DMS 273 (cell line): Measurements from ENCODE around the gene INSRR.
A peak's percentile ranks its signal among the peaks of the same experiment; 100 is the strongest.

Experiments used
- DNase-seq: peaks from one replicate; lab custom pipeline; 2025; ENCODE audit not compliant: unreplicated experiment; lab: John Stamatoyannopoulos, UW

INSRR gene

DNA sequence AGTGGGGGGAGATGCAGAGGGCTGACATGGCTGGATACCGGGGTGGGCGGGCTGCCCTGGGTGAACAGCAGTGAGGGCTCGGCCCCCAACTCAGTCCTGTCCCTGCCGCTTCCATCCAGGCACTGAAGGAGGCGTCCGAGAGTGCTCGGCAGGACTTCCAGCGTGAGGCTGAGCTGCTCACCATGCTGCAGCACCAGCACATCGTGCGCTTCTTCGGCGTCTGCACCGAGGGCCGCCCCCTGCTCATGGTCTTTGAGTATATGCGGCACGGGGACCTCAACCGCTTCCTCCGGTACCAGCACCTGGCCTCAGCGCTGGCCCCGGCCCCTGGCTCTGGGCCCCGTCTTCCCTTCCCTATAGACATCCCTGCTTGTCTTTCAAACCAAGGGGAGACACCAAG lies 17.4 kb upstream of the INSRR start:
- no peak for DNase-seq

DNA sequence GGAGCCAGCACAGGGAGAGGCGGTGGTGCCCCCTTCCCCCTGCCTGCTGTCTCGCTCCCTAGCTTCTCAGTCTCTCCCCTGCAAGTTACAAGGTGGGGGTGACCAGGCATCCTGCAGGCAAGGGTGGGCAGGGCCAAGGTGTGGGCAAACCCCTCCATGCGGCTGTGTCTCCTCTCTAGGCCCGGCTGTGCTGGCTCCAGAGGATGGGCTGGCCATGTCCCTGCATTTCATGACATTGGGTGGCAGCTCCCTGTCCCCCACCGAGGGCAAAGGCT lies 16.4 kb upstream of the INSRR start:
- no peak for DNase-seq

DNA sequence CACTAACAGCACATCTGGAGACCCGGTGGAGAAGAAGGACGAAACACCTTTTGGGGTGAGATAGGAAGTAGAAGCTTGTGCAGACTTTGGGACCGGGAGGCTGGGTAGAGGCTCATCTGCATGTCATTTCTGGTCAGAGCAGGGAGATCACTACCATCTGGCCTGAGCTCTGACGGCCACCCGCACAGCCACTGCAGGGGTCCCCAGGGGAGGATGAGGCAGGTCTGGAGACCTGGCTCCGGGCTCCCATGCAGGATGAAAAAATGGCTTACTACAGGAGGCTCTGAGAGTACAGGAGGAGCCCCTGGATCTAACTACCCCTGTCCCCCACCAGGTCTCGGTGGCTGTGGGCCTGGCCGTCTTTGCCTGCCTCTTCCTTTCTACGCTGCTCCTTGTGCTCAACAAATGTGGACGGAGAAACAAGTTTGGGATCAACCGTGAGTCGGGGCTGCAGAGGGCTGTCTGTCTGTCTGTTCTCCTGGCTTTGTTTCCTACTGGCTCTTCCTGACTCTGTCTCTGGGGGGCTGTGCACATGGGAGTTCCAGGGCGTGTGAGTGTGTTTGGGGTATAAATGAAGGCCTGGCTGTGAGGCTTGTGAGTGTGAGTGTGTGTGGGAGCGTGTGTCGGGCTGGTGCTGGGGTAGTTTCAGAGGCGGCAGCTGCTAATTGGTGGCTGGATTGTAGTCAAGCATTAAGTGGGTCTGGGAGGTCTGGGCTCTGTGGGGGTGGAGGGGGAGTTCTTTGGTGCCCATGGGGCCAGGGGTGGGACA lies 15.8 kb upstream of the INSRR start:
- peak; percentile 55 for DNase-seq

DNA sequence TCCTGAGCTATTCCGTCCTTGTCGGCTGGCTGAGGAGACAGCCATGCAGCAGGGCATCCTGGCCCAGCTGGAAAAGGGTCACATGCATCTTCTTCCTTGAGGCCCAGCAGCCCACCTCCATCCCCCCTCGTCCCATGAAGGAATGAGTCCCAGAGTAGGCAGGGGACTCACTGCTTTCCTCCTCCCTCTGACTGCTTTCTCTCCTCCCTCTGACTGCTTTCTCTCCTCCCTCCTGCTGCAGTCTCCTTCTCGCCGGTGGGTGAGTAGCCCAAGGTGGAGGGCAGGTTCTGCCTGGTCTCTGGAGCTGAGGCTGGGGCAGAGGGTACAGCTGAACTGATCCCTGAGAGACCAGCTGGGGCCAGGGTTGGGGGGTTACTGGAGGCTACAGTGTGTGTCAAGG lies 15.2 kb upstream of the INSRR start:
- no peak for DNase-seq

DNA sequence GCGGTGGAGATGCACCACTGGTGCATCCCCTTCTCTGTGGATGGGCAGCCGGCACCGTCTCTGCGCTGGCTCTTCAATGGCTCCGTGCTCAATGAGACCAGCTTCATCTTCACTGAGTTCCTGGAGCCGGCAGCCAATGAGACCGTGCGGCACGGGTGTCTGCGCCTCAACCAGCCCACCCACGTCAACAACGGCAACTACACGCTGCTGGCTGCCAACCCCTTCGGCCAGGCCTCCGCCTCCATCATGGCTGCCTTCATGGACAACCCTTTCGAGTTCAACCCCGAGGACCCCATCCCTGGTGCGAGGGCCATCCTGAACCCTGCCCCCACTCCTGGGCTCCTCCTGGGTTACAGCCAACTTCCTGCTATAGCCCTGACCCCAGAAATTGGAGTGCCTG lies 14.7 kb upstream of the INSRR start:
- DNase-seq, result no peak

DNA sequence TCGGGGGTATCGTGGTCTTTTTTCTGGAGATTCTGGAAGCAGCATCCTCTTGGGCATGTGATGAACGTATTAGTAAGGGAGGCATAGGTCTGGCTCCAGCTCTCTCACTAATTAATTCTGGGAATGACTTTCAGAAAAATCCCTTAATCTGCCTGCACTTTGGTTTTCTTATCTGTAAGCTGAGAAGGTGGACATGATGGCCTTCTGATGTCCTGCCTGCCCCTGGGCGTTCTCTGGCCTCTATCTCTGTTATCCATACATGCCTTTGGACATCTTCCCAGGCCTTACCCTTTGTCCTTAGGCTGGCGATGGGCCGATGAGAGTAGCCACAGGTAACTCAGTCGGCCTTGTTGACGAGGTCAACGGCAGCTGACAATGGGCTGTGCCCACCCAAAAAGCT lies 10.5 kb upstream of the INSRR start:
- no peak for DNase-seq

DNA sequence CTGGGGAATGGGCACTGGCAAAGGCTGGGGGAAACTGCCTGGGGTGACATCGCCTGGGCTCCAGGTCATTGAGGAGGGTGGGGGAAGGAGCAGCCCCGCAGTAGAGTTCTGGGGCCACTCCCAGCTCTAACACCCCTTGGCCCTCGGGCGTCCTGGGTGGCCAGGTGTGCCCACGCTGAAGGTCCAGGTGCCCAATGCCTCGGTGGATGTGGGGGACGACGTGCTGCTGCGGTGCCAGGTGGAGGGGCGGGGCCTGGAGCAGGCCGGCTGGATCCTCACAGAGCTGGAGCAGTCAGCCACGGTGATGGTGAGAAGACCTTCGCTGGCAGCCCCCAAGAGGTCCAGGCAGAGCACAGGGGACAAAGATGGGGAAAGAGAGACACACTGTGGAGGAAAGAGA lies 9.4 kb upstream of the INSRR start:
- peak; percentile 55 for DNase-seq

DNA sequence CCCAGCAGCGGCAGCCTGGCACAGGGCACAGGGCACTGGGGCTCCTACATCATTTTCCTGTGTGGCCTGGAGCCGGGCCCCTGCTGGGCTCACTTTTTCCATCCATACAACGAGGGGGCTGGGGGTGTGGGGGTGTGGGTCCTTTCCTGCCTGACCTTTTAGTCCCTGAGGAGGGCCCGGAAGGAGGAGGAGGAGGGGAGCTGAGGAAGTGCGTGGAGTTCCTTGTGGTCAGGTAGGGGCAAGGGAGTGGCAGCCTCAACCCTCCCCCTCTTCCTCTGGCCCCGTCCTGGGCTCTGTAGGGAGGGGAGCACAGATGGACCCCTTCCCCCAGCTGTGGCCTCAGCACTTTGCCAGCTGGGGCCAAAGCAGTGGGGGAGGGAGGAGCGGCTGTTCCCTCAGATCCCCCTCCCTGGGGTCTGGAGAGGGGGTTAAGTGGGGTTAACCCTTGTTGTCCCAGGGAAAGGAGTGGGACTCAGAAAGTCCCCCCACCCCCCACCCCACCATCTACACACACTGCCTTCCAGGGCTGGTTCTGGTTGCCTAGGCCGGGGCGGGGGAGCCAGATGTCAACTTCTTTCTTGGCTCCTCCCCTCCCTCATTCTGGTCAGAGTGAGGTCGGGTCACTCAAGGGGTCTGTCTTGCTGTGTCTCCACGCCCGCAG lies 7.5 kb upstream of the INSRR start:
- DNase-seq, result peak; percentile 77

DNA sequence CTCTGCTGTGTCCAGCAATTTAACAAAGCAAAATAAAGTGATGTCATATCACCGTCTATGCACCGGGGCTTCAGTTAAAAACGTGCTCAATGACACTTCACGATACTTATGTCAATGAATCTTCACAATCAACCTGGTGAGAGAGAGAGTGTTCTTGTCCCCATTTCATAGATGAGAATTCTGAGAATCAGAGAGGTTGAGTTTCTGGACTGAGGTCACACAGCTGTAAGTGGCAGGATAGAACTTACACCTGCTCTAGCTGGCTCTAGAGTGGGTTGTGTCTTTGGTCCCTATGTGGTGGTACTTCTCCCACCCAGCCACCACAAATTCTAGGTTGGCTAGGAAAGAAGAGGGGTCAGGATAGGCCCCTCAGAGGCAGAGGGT lies 6.9 kb upstream of the INSRR start:
- no peak for DNase-seq

DNA sequence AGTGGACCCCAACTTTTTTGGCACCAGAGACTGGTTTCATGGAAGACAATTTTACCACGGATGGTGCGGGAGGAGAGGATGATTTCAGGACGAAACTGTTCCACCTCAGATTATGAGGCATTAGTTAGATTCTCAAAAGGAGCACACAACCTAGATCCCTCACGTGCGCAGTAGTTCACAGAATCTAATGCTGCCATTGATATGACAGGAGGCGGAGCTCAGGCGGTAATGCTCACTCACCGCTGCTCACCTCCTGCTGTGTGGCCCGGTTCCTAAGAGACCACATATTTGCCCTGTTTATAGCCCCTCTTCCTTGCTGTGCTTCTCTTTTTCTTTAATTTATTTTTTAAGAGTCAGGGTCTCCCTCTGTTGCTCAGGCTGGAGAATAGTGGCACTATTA lies 6.3 kb upstream of the INSRR start:
- no peak for DNase-seq

DNA sequence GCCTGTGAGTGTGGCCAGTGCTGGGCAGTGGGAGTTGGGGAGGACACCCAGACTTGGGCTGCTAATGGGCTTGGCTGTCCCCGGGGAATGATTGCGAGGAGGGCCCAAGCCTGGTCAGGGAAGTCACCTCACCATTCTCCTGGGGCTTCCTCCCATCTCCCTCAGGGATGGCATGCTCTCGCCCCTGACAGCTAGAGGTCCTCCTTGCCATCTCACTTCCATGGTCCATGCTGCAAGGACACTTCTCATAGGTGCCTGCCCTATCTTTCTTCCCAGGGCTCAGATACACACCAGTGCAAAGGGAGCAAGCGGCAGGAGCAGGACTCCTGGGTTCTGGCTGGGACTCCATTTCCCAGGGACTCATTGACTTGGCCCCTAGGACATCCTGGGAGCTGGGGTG lies 5.9 kb upstream of the INSRR start:
- DNase-seq, result no peak

DNA sequence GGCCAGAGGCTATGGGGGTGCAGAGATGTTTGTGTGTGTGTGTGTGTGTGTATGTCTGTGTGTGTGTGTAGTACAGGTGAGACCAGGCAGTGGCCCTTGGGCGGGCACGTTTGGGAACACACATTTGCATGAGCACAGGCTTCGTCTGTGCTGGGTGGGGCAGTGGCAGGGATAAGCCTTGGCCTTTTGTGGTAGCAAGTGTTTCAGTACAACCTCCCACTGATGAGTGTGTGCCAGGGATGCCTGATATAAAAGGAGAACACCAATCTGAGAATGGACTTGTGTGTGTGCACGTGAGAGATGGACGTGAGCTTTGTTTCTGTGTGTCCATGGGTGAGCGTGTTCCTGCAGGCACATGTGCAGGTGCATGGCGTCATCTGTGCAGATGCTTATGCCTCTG lies 4.7 kb upstream of the INSRR start:
- DNase-seq, result no peak

DNA sequence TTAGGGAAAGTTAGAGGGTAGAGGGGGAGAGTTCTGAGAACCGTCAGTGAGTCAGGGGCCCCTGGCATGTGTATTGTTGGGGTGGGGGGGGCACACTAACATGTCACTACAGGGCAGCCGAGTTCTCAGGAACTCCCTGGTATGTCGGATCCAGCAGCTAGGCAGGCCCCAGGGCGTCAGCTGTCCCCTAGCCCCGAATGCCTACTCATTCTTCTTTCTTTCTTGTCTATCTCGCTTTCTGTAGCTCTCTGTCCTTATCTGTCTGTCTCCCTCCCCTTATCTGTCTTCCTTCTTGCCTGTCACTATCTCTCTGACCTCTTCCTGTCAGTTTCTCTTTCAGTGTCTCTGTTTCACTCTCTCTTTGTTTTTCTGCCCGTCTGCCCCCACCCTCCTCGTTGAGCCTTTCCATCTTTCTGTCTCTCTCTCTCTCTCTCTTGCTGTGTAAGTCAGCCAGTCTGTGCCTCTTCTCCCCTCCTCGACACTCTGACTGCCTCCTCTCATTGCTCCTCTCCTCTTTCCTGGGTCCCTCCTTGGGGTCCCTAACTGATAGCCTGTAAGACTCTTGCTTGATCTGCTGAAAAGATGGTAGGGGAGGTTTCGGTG lies 4.2 kb upstream of the INSRR start:
- DNase-seq, result no peak

DNA sequence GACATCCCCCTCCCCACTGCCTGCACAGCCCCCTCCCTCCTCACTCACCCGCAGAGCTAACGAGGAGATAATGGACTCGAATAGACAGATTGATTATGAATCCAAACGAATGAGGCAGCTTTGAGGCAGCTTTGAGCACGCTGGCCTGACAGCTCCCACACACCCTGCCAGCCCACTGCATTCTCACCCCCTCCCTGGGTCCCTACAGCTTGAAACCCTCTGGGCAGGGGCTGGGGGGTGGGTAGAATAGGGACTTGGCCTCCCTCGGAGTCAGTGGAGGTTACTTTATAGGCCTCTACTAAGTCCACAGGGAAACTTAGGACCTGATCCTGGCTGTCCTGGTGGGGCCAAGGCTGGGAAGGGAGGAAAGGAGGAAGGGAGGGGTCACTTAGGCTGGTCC lies 3.7 kb upstream of the INSRR start:
- no peak for DNase-seq

DNA sequence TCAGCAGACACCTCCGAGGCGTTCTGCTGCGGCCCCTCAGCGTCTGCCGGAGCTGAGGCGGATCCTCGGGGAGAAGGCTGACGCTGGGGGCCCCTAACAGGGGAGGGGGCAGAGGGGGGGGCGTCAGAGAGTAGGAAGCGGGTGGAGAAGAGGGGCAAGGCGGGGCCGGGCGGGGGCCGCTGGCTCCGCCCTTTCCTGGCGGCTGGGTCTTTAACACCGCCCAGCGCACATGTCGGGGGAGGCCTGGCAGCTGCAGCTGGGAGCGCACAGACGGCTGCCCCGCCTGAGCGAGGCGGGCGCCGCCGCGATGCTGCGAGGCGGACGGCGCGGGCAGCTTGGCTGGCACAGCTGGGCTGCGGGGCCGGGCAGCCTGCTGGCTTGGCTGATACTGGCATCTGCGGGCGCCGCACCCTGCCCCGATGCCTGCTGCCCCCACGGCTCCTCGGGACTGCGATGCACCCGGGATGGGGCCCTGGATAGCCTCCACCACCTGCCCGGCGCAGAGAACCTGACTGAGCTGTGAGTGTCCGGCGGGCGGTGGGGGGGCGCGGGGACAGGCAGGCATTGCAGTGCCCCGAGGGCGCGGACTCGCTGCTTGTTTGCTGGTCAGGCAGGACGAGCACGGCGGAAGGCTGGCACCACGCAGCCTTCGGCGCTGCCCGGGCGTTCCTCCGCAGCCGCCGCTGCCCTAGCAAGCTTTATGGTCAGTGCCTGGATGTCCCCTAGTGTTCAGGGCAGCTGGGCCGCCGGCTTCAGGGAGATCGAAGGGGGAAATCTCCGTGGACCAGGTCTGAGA lies 1.9 kb upstream of the INSRR start, which contains the start of gene NTRK1:
TSS of gene NTRK1 (plus strand) at position 238 of the 796 bp plus-strand sequence. CDS start at position 308, 70 bp downstream.
- peak; percentile 97 for DNase-seq

DNA sequence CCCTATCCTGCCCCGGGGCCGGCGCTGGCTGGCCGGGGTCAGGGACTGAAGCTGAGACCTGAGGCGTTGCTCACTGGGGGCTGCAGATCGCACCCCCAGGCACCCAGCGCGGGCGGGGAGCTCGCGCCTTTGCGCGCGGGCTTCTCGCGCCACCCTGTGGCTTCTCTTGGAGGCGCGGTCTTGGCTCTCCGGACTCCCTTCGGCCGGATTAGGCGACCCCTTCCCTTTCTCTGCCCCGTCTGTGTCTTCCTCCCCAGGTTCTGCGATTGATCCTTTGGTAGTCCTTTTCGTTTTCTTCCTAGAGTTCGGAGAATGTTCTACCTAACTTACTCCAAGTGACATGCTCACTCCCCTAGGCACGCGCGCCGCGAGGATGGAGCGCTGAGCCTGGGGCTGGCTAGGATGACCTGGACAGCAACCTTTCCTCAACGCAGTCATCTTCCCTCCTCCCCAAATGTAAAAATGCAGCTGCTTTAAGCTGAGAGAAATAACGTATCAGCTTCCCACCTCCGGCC lies 1.3 kb upstream of the INSRR start:
- peak; percentile 93 for DNase-seq

DNA sequence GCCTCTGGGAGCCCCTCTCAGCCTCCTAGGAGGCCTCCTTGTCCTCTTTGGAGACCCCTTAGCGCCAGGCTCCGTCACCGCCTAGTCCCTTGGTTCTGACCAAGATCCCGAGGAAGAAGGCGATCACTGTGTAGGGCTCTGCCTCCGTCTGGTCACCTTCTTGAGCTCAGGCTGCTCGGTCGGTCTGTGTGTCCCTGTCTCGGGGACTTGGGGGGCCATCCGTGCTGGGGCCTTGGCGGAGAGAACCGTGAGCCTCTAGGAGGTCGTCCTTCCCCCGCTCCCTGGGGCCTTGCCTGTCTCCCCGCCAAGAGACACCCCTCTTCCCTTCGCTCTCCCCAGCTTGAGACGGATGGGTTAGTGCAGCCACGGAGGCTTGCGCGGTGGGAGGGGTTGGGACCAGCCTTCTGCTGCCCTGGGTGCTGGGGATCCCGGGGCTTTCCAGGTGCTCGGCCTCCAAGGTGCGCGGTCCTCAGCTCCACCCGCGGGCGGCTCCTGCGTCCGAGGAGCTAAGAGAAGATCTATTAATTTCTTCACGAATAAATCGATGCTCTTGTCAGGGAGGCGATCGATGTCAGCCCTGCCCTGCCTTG lies 701 bp upstream of the INSRR start:
- peak; percentile 80 for DNase-seq

DNA sequence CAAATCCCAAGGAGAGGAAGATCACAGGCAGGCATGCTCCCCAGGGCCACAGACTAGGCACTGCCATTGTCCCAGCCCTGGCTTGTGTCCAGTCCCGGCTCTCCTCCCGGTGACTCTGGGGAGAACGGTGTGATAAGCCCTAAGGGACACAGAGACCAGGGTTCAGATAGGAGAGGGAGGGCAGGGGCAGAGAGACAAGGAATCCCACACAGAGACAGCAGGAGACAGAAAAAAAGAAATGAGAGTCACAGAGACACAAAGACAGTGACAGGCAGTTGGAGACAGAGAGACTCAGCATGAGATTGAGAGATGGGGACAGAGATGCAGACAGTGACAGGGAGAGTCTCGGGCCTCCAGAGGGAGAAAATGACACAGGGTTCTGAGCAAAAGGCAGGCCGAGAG lies 361 bp downstream of the INSRR start:
- DNase-seq, result no peak

DNA sequence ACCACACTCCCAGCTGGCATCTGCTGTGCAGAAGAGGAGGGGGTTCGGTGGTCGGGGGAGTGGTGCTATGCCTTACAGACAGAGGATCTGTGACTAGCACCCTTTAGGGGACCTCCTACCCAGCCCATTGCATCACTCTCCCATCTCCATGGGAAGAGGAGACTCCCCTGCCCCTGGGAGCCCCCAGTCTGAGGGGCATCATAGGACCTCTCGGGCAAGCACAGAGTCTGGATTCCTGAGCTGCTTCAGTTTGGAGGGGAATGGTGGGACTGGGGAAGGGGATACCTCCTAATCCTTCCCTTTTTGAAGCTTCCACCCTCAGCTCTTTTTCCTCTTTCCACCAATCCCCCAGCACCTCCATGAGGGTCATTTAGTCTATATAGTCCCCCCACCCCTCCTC lies 1.4 kb downstream of the INSRR start:
- DNase-seq, result no peak

DNA sequence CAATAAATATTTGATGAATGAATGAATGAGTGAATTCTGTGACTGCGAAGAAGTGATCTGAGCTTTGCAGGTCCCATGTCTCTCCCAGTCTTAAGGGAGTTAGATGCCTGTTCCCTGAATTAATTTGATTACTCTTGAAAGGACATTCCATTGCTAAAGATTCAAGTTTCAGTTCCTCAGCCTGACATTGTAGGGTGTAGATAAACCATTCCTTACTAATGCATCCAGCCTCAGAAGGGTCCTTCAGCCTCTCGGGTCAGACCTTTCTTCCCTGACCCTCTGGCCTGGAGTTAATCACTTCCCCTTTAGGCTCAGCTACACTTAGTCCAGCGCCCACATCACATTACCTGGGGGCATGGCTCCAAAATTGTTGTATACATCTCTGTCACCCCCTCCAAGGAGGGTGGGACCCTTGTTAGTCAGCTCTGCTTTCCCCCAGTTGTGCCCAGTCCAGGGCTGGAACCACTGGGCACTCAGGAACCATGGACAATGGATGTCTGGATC lies 2.6 kb downstream of the INSRR start:
- DNase-seq, result no peak

DNA sequence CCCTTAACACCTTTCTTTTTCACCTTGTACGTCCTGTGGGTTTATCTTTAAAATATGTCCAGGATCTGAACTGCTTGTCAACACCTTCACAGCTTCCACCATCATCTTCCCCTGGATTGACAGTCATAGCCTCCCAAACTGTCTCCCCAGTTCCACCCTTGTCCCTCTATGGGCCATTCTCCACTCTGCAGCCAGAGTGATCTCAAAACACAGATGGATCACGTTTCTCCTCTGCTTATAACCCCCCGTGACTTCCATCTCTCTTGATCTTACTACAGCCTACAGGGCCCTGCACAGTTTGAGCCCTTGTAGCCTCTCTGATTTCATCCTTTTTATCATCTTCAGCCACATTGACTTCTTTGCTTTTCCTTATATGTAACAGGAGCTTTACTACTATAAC lies 4.3 kb downstream of the INSRR start:
- peak; percentile 56 for DNase-seq
